A673 (cell line): ENCODE measurements around the gene AFAP1L1.

ENCODE experiments used
- CTCF ChIP-seq: fragments of 300-800, 200-600 bp; sonication (generic); conservative IDR thresholded peaks from 2 replicates; pipeline ENCODE4 v1.5.1; 2017; ENCODE audit warnings: low read depth, mild to moderate bottlenecking, antibody characterized with exemption, low read length, moderate library complexity, mixed read lengths
- EZH2 ChIP-seq: fragments of 200-600 bp; sonication (generic); IDR thresholded peaks from 2 replicates; pipeline ENCODE4 v1.6.1; 2017; ENCODE audit warnings: borderline replicate concordance, low read depth, mild to moderate bottlenecking, mixed read lengths, antibody characterized with exemption, low read length; ENCODE audit not compliant: poor library complexity, severe bottlenecking

GRCh38 chr5:149298842-149299404 is 27.3 kb downstream of the AFAP1L1 start:
- TF ChIP-seq CTCF (no peak), EZH2 (no peak)
